Caco-2 (cell line): Measurements from ENCODE around the gene KIF26B. TPM values are rescaled to one million over a fixed set of nuclear protein-coding genes. Genes with fewer than 3 reads are reported as not detected.

Experiments used
- BruUV-seq: library from RNA; stranded (reverse); fragments of 400-500 nt; replicated peaks from 2 replicates; lab custom pipeline; 2021; lab: Mats Ljungman, UMichigan
- CTCF ChIA-PET: fragments of 300-600 bp; sonication (Branson Sonifier 250); formaldehyde crosslinking; loops from one replicate; lab custom pipeline; 2022; ENCODE audit warnings: antibody characterized with exemption; lab: Charles Lee
- POLR2A ChIA-PET: fragments of 300-600 bp; sonication (Branson Sonifier 250); formaldehyde crosslinking; loops from one replicate; lab custom pipeline; 2022; ENCODE audit warnings: antibody characterized with exemption; lab: Charles Lee
- DNase-seq, 2 experiments: peaks; one replicate each; pipeline versions ENCODE4 v3.0.0 to v3.0.0-alpha.2; 2020 to 2022
- H3K27me3 ChIP-seq: replicated peaks from 2 replicates; pipeline ENCODE4 v1.6.0; 2011; ENCODE audit warnings: low read length; ENCODE audit not compliant: control insufficient read depth, insufficient read depth
- H3K36me3 ChIP-seq: 2 replicates; pipeline ENCODE4 v1.5.1; 2011; ENCODE audit warnings: low read length; ENCODE audit not compliant: control insufficient read depth, insufficient read depth
- H3K4me1 ChIP-seq: fragments of 250-450 bp; sonication (Bioruptor Pico); 2 replicates; pipeline ENCODE4 v1.5.1; 2020; ENCODE audit warnings: mild to moderate bottlenecking
- H3K4me3 ChIP-seq: 2 replicates; pipeline ENCODE4 v1.5.1; 2011; ENCODE audit warnings: low read depth, mild to moderate bottlenecking, control low read depth, low read length
- H3K9me3 ChIP-seq: fragments of 250-450 bp; sonication (Bioruptor Pico); 2 replicates; pipeline ENCODE4 v1.5.1; 2020; ENCODE audit warnings: mild to moderate bottlenecking, moderate library complexity
- H3K27ac Mint-ChIP-seq: one replicate; pipeline ENCODE4 v1.8.0; 2022; ENCODE audit warnings: mixed read lengths; ENCODE audit not compliant: unreplicated experiment
- H3K27me3 Mint-ChIP-seq: one replicate; pipeline ENCODE4 v1.8.0; 2022; ENCODE audit warnings: mixed read lengths; ENCODE audit not compliant: insufficient read depth, unreplicated experiment
- H3K36me3 Mint-ChIP-seq: one replicate; pipeline ENCODE4 v1.8.0; 2022; ENCODE audit warnings: mild to moderate bottlenecking, mixed read lengths; ENCODE audit not compliant: insufficient read depth, unreplicated experiment
- H3K4me1 Mint-ChIP-seq: one replicate; pipeline ENCODE4 v1.8.0; 2022; ENCODE audit warnings: low read depth, mixed read lengths; ENCODE audit not compliant: unreplicated experiment
- H3K4me3 Mint-ChIP-seq: one replicate; pipeline ENCODE4 v1.8.0; 2022; ENCODE audit warnings: mild to moderate bottlenecking, moderate library complexity, mixed read lengths; ENCODE audit not compliant: unreplicated experiment
- H3K9me3 Mint-ChIP-seq: one replicate; pipeline ENCODE4 v1.8.0; 2022; ENCODE audit warnings: mixed read lengths; ENCODE audit not compliant: unreplicated experiment
- CTCF ChIP-seq, 2 experiments: fragments of 200-600 bp in 1 of 2; IDR thresholded peaks; 1 replicate in 1 of 2; 2 replicates in 1 of 2; pipeline versions ENCODE4 v1.5.1 to v1.8.0; 2011 to 2022; ENCODE audit warnings: antibody characterized with exemption in 1 of 2, control low read depth in 1 of 2, inconsistent platforms in 1 of 2, low read depth in 1 of 2, low read length in 1 of 2, mild to moderate bottlenecking in 1 of 2, moderate library complexity in 1 of 2; ENCODE audit not compliant: insufficient read depth in 1 of 2, severe bottlenecking in 1 of 2, unreplicated experiment in 1 of 2
- intact Hi-C: fragments of 100-400 bp; cut with micrococcal nuclease; formaldehyde crosslinking; loops from one replicate; pipeline ENCODE4 v1.10.0; 2022; ENCODE audit not compliant: unreplicated experiment
- total RNA-seq: library from RNA; stranded (reverse); gene quantifications from 2 replicates; pipeline ENCODE4 v1.2.3, GENCODE V29; 2022

The KIF26B gene
- total RNA-seq, 1 experiment from 2014 or later, result 4.9 TPM

GRCh38 chr1:245458234-245458633, 303.4 kb downstream of the KIF26B start:
- no peak overlapping the region for H3K4me3 ChIP-seq
- H3K27me3 ChIP-seq, result no peaks in the 10 kb centered on the region
- Mint-ChIP-seq H3K36me3 (no peaks in the 10 kb centered on the region), H3K4me3 (no peak overlapping the region), H3K4me1 (peaks cover 15% of the 10 kb centered on the region), H3K27ac (no peak overlapping the region), H3K27me3 (no peaks in the 10 kb centered on the region), H3K9me3 (no peaks in the 10 kb centered on the region)
- no peak for DNase-seq
- no peaks in the 10 kb centered on the region for H3K9me3 ChIP-seq
- POLR2A ChIA-PET, result no interaction called here
- no peak for TF ChIP-seq CTCF (IDR thresholded peaks at IDR 0.05; ENCODE audit: insufficient read depth in 1 of 2, low read depth in 1 of 2, low read length in 1 of 2, severe bottlenecking in 1 of 2, unreplicated experiment in 1 of 2)
- H3K4me1 ChIP-seq, result peaks cover 13% of the 10 kb centered on the region
- H3K36me3 ChIP-seq, result no peaks in the 10 kb centered on the region
- CTCF ChIA-PET, result no interaction called here
- no TSS peak for BruUV-seq
- intact Hi-C loops, result no loop called here

DNA sequence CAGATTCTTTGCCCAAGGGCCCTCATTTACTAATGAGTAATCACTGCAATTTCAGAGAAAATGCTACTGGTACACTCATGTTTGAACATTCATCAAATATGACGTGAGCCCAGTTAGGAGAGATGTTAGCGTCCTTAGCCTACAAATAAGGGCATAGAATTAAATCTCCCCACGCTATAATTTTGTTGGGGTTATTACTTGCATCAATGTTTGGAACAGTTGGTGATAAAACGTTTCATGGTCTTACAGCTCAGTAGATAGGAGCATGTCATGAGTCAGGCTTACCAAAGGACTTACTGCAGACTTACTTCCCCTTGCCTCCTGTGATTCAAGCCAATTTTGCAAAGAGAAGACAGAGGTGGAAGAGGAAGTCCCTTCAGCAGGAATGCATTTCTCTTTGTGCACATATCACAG, 304.0 kb downstream of the KIF26B start:
- H3K9me3 ChIP-seq, result no peaks in the 10 kb centered on the region
- no peak overlapping the region for H3K4me3 ChIP-seq
- CTCF ChIA-PET, result no interaction called here
- peaks cover 18% of the 10 kb centered on the region for H3K4me1 Mint-ChIP-seq
- no peaks in the 10 kb centered on the region for H3K27me3 Mint-ChIP-seq
- H3K36me3 Mint-ChIP-seq, result no peaks in the 10 kb centered on the region
- no peaks in the 10 kb centered on the region for H3K36me3 ChIP-seq
- POLR2A ChIA-PET, result interaction anchor here (0.6 kb wide), 1 partner anchor 150 kb away, joined by 3 read pairs; no protein-coding TSS in a partner anchor
- DNase-seq, result no peak
- intact Hi-C loops, result no loop called here
- no peaks in the 10 kb centered on the region for H3K27me3 ChIP-seq
- no peaks in the 10 kb centered on the region for H3K9me3 Mint-ChIP-seq
- no peak for TF ChIP-seq CTCF (IDR thresholded peaks at IDR 0.05; ENCODE audit: insufficient read depth in 1 of 2, low read depth in 1 of 2, low read length in 1 of 2, severe bottlenecking in 1 of 2, unreplicated experiment in 1 of 2)
- BruUV-seq, result no TSS peak
- H3K4me3 Mint-ChIP-seq, result no peak overlapping the region
- H3K27ac Mint-ChIP-seq, result no peak overlapping the region
- peaks cover 13% of the 10 kb centered on the region for H3K4me1 ChIP-seq

DNA sequence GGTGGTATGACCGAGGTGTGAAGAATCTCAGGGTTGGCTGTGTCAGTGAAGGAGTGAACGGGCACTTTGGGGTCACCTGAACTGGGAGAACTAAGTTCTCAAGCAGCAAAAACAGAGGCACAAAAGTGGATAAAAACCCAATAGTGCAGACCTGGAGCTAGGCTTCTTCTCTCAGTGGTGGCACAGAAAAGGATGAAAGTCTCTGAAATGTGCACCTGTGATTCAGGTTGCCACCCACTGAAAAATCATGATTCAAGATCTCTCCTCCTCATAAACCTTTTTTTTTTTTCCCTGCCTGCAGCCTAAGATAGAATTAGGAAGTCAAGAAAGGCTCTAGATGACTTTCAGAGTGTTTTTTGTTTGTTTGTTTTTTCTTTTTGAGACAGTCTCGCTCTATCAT, 304.8 kb downstream of the KIF26B start:
- Mint-ChIP-seq H3K4me3 (no peak overlapping the region), H3K4me1 (peaks cover 18% of the 10 kb centered on the region), H3K27me3 (no peaks in the 10 kb centered on the region), H3K36me3 (no peaks in the 10 kb centered on the region), H3K27ac (no peak overlapping the region), H3K9me3 (no peaks in the 10 kb centered on the region)
- Histone ChIP-seq H3K9me3 (no peaks in the 10 kb centered on the region), H3K27me3 (no peaks in the 10 kb centered on the region), H3K4me3 (no peak overlapping the region), H3K4me1 (peaks cover 13% of the 10 kb centered on the region), H3K36me3 (no peaks in the 10 kb centered on the region)
- ChIA-PET POLR2A (interaction anchor here (0.6 kb wide), 1 partner anchor 150 kb away, joined by 3 read pairs; no protein-coding TSS in a partner anchor), CTCF (no interaction called here)
- intact Hi-C loops, result no loop called here
- no peak for DNase-seq
- no peak for TF ChIP-seq CTCF (IDR thresholded peaks at IDR 0.05; ENCODE audit: insufficient read depth in 1 of 2, low read depth in 1 of 2, low read length in 1 of 2, severe bottlenecking in 1 of 2, unreplicated experiment in 1 of 2)
- BruUV-seq, result no TSS peak
